ENCODE measurements around the gene HOXA3. TPM values are rescaled to one million over a fixed set of nuclear protein-coding genes. Genes with fewer than 3 reads are reported as not detected.

HOXA3 gene
- total RNA-seq, 1 experiment from 2014 or later = not detected

- ATAC-seq = peak; percentile 64
- DNase-seq (ENCODE audit: low spot score) = no peak
- H3K4me1 Mint-ChIP-seq = peaks cover 11% of the 10 kb centered on the region
- H3K9me3 Mint-ChIP-seq = no peaks in the 10 kb centered on the region
- H3K27ac Mint-ChIP-seq = no peak overlapping the region
- CTCF ChIA-PET = interaction anchor here (0.9 to 1.9 kb wide), 4 partner anchors 28 to 57 kb away, joined by 4 to 6 read pairs (median 4); partner anchors contain the start of gene HOXA3
- no peak overlapping the region for H3K4me3 Mint-ChIP-seq
- peak; percentile 26; the same call in 1 of the 2 replicates for TF ChIP-seq GABPB1 (CRISPR knock-in tag; IDR thresholded peaks at IDR 0.05)
- no peak for TF ChIP-seq TCF7 (CRISPR knock-in tag; IDR thresholded peaks at IDR 0.05; ENCODE audit: low read depth)
- H3K36me3 Mint-ChIP-seq = no peaks in the 10 kb centered on the region
- POLR2A ChIA-PET = no interaction called here
- peaks cover 100% of the 10 kb centered on the region for H3K27me3 Mint-ChIP-seq (ENCODE audit: low read depth)
Observed at GRCh38 chr7:27123007-27123476, 29.3 kb downstream of the HOXA3 start.

GRCh38 chr7:27122077-27122910 lies 30.1 kb downstream of the HOXA3 start:
- H3K27ac Mint-ChIP-seq = no peak overlapping the region
- ChIA-PET CTCF (interaction anchor here (1.9 kb wide), 2 partner anchors 28 to 57 kb away, joined by 5 to 6 read pairs; no protein-coding TSS in a partner anchor), POLR2A (no interaction called here)
- no peaks in the 10 kb centered on the region for H3K36me3 Mint-ChIP-seq
- TF ChIP-seq ATF3 (CRISPR knock-in tag; conservative IDR thresholded peaks at IDR 0.05) = no peak
- TF ChIP-seq FOXP4 (CRISPR knock-in tag; IDR thresholded peaks at IDR 0.05) = no peak
- no peak for TF ChIP-seq AR (CRISPR knock-in tag; IDR thresholded peaks at IDR 0.05)
- TF ChIP-seq SOX15 (CRISPR knock-in tag; IDR thresholded peaks at IDR 0.05) = no peak
- no peak for TF ChIP-seq MXD4 (CRISPR knock-in tag; IDR thresholded peaks at IDR 0.05; ENCODE audit: borderline replicate concordance)
- no peak for TF ChIP-seq ELF4 (CRISPR knock-in tag; IDR thresholded peaks at IDR 0.05; ENCODE audit: low read depth)
- TF ChIP-seq E2F1 (CRISPR knock-in tag; IDR thresholded peaks at IDR 0.05) = no peak
- no peak for TF ChIP-seq ZBTB43 (CRISPR knock-in tag; IDR thresholded peaks at IDR 0.05)
- TF ChIP-seq ZBTB21 (CRISPR knock-in tag; IDR thresholded peaks at IDR 0.05; ENCODE audit: borderline replicate concordance) = no peak
- no peak for TF ChIP-seq PREB (CRISPR knock-in tag; IDR thresholded peaks at IDR 0.05; ENCODE audit: borderline replicate concordance)
- no peak for TF ChIP-seq NFATC4 (CRISPR knock-in tag; IDR thresholded peaks at IDR 0.05)
- no peak overlapping the region for H3K4me3 Mint-ChIP-seq
- peaks cover 14% of the 10 kb centered on the region for H3K4me1 Mint-ChIP-seq
- peaks cover 100% of the 10 kb centered on the region for H3K27me3 Mint-ChIP-seq (ENCODE audit: low read depth)
- ATAC-seq (no peak), DNase-seq (ENCODE audit: low spot score) (no peak)
- no peaks in the 10 kb centered on the region for H3K9me3 Mint-ChIP-seq

All from WTC11 (cell line).